ENCODE results near the gene IFT57. TPM values are rescaled to one million over a fixed set of nuclear protein-coding genes. Genes with fewer than 3 reads are reported as not detected.

Gene IFT57
- total RNA-seq, 2 donors from 2014 or later: 13.4 to 25.0 TPM

DNA sequence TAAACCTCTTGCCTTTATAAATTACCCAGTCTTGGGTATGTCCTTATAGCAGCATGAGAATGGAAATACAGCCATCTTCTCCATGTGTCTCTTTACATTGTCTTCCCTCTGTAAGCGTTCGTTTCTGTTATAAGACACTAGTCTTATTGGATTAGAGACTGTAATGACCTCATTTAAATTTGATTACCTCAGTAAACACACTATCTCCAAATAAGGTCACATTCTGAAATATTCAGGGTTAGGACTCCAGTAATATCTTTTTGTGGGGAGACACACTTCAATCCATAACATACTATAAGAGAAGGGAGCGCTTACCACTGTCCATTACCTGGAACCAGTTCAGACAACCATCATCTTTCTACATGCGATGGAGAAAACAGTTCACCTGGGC is 97.1 kb downstream of the IFT57 start:
- H3K9me3 ChIP-seq: no peaks in the 10 kb centered on the region
- no peaks in the 10 kb centered on the region for H3K27me3 ChIP-seq
- DNase-seq (ENCODE audit: low spot score): no peak
- H3K4me3 ChIP-seq: no peak overlapping the region
- no peaks in the 10 kb centered on the region for H3K4me1 ChIP-seq
- no peak overlapping the region for H3K27ac ChIP-seq
- no peaks in the 10 kb centered on the region for H3K36me3 ChIP-seq
- no peak for TF ChIP-seq CTCF (IDR thresholded peaks at IDR 0.05)

DNA sequence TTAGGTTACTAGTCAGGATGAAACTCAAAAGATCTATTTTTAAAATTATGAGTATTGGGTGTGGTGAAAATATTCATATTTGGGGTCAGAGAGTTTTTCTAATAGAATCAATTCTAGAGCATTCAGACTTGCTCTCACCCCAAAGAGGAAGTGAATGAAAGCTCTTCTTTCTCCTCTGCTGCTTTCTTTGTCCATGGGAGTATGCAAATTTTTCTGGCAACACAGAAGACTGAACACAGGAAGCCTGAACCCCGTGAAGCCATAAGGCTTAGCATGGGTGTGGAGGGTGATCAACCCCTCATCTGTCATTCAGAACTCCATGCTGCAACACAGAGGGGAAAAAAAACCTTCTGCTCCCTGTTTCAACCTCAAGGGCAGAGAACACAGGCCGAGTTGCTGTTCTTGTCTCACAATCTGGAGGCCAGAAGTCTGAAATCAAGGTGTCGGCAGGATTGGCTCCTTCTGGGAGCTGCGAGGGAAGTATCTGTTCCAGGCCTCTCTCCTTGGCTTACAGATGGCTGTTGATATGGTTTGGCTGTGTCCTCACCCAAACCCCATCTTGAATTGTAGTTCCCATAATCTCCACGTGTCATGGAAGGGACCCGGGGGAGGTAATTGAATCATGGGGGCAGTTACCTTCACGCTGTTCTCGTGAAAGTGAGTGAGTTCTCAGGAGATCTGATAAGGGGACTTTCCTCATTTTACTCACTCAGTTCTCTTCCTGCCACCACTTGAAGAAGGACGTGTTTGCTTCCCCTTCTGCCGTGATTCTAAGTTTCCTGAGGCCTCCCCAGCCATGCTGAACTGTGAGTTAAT is 97.7 kb downstream of the IFT57 start:
- DNase-seq (ENCODE audit: low spot score): no peak
- no peak for TF ChIP-seq CTCF (IDR thresholded peaks at IDR 0.05)
- Histone ChIP-seq H3K27me3 (no peaks in the 10 kb centered on the region), H3K4me1 (no peaks in the 10 kb centered on the region), H3K36me3 (no peaks in the 10 kb centered on the region), H3K27ac (no peak overlapping the region), H3K4me3 (no peak overlapping the region), H3K9me3 (no peaks in the 10 kb centered on the region)

GRCh38 chr3:108123326-108123725 is 98.9 kb downstream of the IFT57 start:
- Histone ChIP-seq H3K9me3 (no peaks in the 10 kb centered on the region), H3K4me3 (no peak overlapping the region), H3K27ac (no peak overlapping the region), H3K27me3 (no peaks in the 10 kb centered on the region), H3K4me1 (no peaks in the 10 kb centered on the region), H3K36me3 (no peaks in the 10 kb centered on the region)
- TF ChIP-seq CTCF (IDR thresholded peaks at IDR 0.05): no peak
- DNase-seq (ENCODE audit: low spot score): no peak

DNA sequence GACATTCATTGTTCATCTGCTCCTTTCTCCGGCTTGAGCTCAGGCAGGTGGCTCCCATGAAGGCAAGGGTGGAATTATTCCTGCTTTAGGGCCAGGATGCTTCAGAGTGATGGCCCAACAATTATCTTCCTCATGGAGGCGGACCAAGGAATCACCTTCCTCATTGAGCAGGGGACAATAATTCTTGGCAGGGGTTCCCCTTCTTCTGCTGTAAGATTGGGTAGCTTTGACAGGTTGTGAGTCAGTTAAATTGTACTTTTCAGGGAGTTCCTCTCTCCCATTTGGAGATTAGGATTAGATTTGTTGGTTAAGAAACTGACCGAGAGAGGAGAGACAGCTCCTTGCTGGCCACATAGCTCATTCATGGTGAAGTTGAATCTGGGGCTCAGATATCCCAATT is 99.9 kb downstream of the IFT57 start:
- Histone ChIP-seq H3K27me3 (no peaks in the 10 kb centered on the region), H3K4me3 (no peak overlapping the region), H3K4me1 (no peaks in the 10 kb centered on the region), H3K36me3 (no peaks in the 10 kb centered on the region), H3K9me3 (no peaks in the 10 kb centered on the region), H3K27ac (no peak overlapping the region)
- DNase-seq (ENCODE audit: low spot score): no peak
- no peak for TF ChIP-seq CTCF (IDR thresholded peaks at IDR 0.05)

GRCh38 chr3:108119398-108120104 is 102.7 kb downstream of the IFT57 start:
- DNase-seq (ENCODE audit: low spot score): no peak
- H3K4me1 ChIP-seq: no peaks in the 10 kb centered on the region
- H3K27me3 ChIP-seq: no peaks in the 10 kb centered on the region
- H3K9me3 ChIP-seq: no peaks in the 10 kb centered on the region
- TF ChIP-seq CTCF (IDR thresholded peaks at IDR 0.05): no peak
- no peak overlapping the region for H3K4me3 ChIP-seq
- H3K27ac ChIP-seq: no peak overlapping the region
- H3K36me3 ChIP-seq: no peaks in the 10 kb centered on the region
